Suprapubic skin (tissue), 4 donors: Measurements from ENCODE around the gene LYZL6.

Experiments used
- POLR2A ChIP-seq, 2 donors: fragments of 450-650 bp; IDR thresholded peaks; one replicate each; pipeline ENCODE4 v1.6.1; 2017; ENCODE audit warnings: antibody characterized with exemption in 2 of 2, mild to moderate bottlenecking in 2 of 2, moderate library complexity in 2 of 2
- POLR2AphosphoS5 ChIP-seq, 3 donors: sonication (generic); formaldehyde crosslinking; IDR thresholded peaks; one replicate each; pipeline ENCODE4 v1.6.1; 2017; ENCODE audit warnings: antibody characterized with exemption in 3 of 3
- TF ChIP-seq, protein P1 (sequence below), 2 donors: fragments of 200-600 bp in 1 of 2; fragments of 450-650 bp in 1 of 2; sonication (generic) in 1 of 2; IDR thresholded peaks; one replicate each; pipeline ENCODE4 v1.5.1; 2016 to 2019; ENCODE audit warnings: antibody characterized with exemption in 2 of 2, mild to moderate bottlenecking in 1 of 2, moderate library complexity in 1 of 2

- TF ChIP-seq POLR2A (IDR thresholded peaks at IDR 0.05) (no peak), POLR2AphosphoS5 (IDR thresholded peaks at IDR 0.05) (no peak)
- TF ChIP-seq, protein P1, sequence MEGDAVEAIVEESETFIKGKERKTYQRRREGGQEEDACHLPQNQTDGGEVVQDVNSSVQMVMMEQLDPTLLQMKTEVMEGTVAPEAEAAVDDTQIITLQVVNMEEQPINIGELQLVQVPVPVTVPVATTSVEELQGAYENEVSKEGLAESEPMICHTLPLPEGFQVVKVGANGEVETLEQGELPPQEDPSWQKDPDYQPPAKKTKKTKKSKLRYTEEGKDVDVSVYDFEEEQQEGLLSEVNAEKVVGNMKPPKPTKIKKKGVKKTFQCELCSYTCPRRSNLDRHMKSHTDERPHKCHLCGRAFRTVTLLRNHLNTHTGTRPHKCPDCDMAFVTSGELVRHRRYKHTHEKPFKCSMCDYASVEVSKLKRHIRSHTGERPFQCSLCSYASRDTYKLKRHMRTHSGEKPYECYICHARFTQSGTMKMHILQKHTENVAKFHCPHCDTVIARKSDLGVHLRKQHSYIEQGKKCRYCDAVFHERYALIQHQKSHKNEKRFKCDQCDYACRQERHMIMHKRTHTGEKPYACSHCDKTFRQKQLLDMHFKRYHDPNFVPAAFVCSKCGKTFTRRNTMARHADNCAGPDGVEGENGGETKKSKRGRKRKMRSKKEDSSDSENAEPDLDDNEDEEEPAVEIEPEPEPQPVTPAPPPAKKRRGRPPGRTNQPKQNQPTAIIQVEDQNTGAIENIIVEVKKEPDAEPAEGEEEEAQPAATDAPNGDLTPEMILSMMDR (IDR thresholded peaks at IDR 0.05): no peak
These were observed 10.2 kb upstream of the LYZL6 start for GRCh38 chr17:35953720-35954119.
